ENCODE measurements around the gene GLI3.

Gene GLI3

DNA sequence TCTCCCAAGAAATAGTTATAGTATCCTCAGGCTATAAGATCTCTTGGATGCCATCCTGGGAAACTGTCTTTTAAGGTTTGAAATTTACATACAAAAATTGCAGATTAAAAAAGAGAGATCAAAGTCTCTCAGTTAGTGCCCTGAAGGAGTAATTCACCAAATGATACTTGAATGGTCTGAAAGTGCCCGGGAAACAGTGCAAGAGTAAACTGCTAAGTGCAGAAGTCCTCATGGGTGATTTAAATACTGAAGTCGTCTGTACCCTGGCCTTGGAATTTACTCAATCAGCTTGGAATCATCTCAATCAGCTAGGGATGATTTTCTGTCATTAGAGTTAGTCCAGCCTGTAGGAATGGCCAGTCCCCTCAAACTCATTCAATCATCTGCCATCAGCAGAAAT lies 155.3 kb downstream of the GLI3 start:
- DNase-seq (ENCODE audit: low read depth) = no peak

DNA sequence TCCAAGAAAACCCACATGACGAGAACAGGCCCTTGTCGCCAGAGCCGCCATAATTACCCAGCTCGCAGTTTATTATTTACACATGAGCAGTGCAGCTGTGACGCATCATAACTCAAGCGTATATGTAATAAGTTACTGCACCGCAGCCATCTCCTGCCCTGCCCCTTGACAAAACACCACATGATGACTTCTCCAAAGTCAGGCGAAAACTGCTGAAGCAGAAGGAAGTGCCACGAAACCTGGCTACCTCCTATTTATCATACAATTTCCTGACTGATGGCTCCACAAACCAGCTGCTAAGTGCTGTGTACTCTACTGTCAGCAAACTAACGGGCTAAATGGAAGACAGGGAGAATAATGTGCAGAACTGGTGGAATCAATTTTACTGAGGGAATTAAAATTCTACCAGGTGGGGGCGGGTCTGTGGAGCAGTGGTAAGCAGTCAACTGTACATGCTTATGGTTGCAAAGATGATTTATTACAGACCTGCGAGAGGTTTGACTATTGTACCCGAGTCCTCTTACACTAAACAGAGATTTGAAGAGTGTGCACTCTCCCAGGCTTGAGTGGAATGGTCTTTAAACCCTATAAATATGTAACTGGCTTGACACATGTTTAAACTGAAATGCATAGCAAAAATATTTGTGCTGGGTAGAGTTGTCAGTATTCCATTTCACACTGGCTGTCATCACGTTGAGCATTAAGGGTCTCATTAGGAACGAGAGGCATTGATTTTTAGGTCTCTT lies 156.0 kb downstream of the GLI3 start:
- peak; percentile 48 for DNase-seq (ENCODE audit: low read depth)

DNA sequence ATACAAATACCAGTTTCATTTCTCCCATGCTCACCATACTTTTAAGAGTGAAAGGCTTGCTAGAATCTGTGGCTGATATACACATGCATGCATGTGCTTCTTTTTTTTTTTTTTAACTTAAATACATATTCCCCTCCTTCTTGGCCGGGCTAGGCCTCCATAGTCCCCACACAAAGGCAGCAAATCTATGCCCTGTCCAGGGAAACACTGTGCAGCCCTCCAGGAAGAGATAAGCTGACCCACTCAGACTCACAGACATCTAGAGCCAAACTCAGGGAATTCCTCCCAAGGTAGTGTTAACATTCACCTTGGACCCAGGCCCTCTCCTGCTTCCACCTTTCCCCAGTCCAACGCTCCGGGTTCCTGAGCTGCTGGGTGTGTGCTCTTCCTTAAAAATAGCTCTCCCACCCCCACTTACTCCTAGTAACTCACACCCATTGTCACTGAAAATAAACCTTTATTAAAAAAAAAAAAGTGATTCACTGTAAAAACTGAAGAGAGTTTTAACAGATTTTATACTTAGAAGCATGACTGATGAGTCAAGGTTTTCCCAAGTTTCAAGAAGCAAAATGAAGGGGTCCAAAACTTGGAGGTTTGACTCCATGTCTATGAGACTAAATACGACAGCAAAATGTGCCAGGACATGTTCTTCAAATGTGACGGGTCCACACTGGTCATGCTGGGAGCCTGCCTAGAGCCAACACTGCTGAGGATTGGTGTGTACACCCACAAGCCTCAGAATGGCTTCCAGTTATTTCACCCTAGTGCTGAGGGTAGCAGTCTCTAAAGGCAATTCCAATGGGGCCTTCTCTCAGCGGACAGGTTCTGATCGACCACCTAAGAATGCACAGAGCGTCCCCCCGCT lies 159.5 kb downstream of the GLI3 start:
- no peak for DNase-seq (ENCODE audit: low read depth)

DNA sequence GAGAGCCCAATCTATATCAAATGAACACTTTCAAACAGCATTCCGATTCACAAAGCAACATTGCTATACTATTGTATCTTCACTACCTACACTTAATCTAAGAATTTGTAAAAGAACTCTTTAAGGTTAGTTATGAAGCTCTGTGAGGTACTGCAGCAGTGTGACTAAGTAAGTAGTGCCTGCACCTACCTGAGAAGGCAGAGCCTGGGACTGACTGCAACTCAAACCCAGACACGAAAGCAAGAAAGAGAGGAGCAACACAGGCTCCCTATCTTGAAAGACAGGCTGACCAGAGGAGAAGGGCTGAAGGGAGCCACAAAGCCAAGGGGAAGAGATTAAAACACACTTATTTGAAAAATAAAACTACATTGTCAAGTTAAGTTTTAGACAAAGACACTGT lies 160.1 kb downstream of the GLI3 start:
- no peak for DNase-seq (ENCODE audit: low read depth)

DNA sequence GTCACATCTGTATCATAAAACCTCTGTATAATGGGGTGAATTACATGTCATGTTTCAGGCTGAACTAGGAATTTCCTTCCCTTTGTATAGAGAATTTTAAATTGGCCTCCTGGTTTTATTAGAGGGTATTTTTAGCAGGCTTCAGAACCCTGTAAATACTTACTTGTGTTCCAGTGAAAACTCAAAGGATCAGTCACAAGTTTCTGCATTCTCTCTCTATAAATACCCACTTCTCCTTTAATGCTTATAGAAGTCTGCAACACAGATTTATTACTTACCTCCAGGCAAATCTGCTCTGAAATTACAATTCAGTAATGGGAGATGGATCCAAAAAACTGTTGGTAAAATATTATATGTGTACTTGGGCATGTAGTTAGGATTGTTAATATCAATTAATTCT lies 161.6 kb downstream of the GLI3 start:
- DNase-seq (ENCODE audit: low read depth) = no peak

DNA sequence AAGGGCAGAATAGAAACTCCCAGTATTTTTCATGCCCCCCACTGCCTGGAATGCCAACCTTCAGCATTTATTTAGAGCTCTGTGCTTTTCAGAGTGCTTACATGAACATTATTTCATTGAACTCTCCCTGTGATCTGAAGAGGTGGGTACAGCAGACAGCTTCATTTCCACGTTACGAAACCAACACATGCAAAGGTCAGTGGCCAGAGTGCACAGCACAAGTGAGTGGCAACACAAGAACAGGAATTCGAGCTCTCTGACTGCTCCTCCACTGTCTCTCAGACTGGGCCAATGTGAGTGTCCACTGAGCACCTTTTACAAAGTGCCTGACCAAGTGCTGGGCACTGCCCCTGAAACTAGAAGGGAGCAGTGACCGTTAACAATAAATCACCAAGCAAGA lies 162.9 kb downstream of the GLI3 start:
- peak; percentile 19 for DNase-seq (ENCODE audit: low read depth)

DNA sequence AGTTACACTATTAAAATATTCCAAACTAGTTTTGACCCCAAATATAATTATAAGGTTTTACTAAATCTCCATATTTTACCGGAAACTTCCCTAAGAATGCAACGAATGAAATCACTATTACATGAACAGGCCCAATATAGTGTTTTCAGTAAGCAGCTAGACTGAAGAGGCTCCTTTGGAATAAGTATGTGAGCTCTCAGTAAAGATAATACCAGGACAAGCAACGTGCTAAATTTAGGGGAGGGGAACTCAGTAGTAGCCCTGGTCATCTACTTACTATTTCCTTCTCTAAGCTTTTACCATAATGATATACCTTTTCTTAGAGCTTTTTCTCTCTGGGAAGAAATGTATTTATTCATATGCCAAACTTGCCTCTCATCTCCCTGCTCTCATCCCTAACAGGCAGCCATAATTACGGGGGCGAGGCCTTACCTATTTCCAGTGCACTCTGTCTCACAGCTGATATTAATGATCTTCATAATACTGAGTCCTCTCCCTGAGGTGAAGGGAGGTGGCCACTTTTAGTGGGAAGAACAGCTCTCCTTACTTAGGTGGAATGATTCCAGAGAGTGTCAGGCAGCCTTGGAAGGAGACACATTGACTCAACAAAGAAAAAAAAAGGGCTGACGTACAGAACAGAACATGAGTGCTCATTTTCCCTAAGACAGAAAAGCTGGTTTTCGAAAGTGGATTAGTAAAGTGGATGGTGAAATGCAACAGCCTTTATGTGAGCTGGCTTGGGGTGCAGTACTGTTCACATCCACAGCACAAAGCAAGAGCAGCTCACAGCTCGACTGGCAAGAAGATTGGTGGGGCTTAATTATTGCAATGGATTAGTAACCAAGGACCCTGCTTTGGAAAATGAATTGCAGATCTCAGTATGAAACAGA lies 165.4 kb downstream of the GLI3 start:
- DNase-seq (ENCODE audit: low read depth) = peak; percentile 71

DNA sequence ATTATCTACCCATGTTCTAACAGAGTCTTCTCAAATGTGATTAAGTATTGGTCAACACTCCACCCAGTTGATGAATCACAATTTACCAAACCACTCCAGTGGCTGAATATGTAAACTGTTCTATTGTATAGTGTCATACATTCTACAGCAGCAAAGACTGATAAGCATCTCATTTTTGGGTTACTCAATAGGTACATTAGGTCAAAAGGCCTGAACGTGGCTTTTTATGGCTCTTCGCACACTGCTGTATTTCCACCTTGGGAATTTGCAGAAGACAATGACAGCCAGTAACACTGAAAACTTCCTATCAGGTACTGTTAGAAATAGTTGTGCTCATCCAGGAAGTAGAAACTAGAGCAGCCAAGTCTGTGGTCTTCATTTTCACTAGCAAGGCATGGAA lies 166.9 kb downstream of the GLI3 start:
- DNase-seq (ENCODE audit: low read depth) = peak; percentile 20

DNA sequence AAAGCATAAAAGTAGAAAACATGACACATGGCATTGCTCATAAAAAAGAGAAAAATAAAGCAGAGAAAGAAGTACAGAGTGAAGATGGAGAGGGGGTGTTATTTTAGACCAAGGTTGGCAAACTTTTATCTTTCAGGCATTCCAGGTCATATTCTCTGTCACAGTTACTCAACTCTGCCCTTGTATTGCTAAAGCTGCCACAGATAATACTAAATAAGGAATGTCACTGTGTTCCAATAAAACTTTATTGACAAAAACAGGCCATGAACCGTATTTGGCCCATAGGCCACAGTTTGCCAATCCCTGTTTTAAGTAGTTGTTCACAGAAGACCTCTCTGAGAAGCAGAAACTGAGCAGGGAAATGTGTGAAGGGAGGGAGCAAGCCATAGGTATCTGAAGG lies 167.4 kb downstream of the GLI3 start:
- DNase-seq (ENCODE audit: low read depth) = no peak

DNA sequence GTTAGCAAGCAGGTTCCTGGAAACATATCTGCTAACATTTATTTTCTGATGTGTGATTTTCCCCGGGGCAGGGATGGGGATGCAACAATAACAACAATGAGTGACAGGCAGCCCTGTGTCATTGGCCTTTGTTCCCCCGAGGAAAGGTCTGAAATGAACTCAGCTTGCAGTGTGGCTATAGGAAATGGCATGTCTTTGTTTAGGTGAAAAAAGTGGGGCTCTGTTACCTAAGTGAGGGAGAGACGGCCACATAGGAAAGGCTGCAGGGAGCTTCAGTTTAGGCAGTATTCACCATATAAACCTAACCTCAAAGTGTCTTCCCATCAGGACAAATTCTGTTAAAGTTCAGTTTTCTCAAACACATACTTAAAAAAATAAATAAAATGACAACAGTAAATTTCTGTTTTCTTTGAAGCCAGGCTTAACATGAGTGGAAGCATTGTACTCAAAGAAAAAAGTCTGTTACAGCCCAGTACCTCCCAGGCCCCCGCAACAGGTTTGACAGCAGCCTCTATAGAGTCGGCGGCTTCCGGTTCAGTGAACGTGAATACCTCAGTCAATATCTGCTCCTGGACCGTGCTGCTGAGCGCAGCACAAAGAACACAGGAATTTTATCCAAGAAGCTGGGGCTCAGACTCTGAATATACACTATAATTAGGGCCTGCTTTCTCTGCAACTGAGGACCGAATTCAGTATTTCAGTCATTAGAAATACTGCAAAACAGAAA lies 168.3 kb downstream of the GLI3 start:
- DNase-seq (ENCODE audit: low read depth) = no peak

DNA sequence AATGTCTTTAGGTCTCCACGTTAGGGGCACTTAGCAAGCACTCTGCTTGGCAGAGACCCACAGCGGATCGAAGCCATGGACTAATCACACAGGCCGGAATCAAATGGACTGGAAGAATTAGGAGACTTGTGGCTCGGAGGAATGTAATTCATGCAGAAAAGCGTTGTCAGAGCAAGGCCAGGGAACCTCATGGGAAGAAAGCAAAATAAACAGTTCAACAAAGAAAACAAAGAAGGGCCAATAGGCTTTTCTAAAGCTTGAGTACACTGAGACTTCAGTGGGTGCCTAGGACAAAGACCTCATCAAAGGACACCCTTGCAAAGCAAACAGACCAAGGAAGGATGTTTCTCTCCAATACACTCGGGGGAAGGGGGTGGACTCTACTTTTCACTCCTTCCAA lies 171.1 kb downstream of the GLI3 start:
- DNase-seq (ENCODE audit: low read depth) = peak; percentile 63

DNA sequence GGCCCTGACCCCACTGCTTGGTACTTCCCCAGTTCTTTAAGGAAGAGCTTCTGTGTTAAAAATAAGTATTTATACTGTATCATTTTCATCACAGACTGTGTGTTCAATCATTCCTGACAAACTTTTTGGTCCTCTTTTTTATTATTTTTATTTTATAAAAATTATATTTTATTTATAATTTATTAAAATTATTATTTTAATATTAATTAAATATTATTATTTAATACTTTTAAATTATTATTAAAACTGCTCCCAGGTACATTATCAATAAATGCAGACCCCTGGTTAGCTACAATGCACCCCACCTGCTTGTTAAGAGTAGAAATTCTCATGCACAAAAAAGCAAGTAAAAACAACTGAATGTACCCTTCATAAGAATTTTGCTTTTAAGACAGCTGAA lies 172.0 kb downstream of the GLI3 start:
- DNase-seq (ENCODE audit: low read depth) = no peak

DNA sequence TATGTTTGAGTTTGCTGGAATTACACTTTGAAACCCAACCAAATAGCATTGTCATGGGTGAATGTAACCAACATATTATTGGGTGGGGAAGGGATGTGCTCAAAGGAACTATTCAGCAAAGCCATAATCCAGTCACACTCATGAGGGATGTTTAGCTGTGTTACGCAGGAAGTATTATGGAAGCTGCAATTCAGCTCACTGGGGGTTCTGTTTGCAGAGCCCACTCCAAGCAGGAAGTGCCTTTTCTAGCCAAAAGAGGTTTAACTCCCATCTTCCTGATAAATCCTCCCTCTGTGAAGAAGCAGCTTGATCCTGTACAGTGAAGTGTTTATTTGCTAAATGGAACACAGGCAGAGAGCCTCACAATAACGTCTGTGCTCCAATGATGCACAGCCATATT lies 172.5 kb downstream of the GLI3 start:
- DNase-seq (ENCODE audit: low read depth) = no peak

DNA sequence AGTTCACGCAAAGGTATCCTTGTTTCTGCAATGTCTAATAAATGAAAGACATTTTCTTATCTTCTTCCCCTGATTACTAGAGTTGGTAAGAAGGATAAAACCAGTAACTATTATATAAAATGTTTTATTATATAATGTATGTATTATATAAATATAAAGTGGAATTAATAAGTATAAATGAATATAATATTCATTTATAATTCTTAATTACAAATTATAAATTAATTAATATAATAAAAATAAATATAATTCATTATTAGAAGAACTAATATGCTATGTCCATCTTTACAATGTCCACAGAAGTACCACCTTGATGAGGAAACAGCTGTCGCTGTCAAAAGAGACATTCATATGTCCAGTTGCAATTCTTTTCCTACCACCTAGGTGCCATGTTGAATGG lies 177.7 kb downstream of the GLI3 start:
- no peak for DNase-seq (ENCODE audit: low read depth)

DNA sequence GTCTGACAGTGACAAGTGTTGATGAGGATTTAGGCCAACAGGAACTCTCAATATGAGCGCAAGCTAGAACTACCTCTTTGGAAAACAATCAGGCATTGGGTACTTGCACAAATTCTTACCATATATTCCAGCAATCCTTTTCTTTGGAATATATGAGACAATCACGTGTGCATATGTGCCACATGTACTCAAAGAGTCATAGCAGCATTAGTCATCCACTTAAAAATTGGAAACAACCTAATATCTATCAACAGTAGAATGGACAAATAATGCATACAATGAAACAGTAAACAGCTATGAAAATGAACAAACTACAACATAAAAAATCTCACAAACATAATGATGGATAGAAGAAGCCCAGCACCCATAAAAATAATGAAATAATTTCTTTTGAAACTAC lies 179.7 kb downstream of the GLI3 start:
- no peak for DNase-seq (ENCODE audit: low read depth)

DNA sequence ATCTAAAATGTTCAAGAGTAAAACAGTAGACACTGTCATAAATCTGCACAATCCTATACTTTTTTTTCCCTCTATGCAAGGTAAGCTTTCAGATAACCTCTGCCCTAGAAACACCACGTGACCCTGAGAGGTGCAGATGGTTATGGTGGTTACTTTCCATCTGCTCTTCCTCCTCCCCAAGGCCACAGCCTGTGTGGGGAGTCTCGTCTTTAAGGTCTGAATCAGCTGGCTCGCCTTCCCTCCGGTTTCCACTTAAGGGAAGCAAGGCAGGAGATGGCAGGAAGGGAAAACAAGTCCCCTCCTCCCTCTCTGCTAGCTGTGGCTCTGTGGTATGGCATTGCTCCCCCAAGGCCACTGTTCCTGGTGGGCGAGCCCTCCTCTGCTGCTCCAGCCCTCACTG lies 181.8 kb downstream of the GLI3 start:
- DNase-seq (ENCODE audit: low read depth) = no peak

DNA sequence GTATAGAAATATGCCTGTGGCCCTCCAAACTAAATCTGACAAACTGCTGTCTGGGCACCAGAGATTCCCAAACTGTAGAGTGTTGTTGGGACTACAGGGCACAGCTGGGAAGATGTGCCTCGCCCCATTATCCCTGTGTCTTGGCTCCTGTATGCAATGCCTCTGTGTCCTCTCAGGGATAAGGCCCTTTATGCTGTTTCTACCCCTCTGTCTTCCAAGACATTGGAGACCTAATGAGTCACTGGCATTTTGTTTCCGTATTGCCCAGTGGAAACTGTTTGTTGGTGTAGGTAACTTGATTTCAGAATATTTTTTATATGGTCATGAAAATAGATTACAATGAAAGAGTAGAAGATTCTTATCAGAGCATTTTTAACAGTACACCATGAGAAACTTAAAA lies 183.2 kb downstream of the GLI3 start:
- peak; percentile 30 for DNase-seq (ENCODE audit: low read depth)

DNA sequence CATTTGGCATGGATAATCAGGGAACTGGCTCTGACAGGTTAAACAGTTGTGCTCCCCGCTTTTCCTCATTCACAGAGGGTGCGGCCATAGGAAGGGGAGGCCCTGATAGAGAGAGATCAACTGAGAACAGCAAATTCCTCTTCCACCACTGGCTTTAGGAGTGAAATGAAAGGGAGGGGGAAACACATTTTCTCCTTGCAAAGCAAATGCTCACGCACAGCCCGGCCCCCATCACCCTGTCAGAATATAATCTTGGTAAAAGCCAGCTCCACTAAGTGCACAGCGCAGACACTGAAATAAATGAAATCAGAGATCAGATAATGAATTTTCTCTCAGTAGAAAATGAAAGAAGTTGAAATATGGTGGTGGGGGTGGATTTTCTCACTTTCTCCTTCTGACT lies 187.2 kb downstream of the GLI3 start:
- no peak for DNase-seq (ENCODE audit: low read depth)

DNA sequence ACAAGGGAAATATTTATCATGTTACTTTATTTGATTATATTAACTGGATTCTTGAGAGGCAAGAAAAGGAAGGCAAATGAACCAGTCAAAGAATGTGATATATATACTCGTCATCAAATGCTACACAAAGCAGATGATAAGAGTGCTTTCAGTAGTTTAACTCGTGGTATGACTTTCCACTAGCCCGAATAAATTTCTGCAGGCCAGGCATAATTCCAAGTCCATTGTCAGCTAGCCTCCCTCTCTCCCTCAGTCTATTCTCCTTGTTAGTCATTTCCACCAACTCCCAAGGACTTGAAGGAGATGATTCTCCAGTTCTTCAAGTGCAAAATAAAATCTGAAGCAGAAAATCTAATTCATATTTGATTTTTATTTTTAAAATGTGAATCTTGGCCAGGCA lies 190.5 kb downstream of the GLI3 start:
- no peak for DNase-seq (ENCODE audit: low read depth)

DNA sequence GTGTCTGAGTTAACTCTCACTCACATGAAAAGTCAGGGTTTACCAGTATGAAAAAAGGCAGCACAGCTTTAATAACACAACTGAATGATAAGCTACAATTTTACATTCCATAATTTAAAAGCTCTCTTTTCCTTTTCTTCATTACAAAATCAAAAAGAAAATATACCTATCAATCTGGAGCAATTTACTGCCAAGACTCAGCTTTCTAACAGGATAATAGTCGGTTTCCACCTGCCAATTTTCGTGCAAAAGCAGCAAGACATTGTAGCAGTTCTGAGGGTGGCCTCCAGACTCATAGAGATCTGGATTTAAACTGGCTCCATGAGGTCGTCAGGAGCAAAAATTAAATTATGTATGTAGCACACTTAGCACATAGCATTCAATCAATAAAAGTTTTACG lies 191.0 kb downstream of the GLI3 start:
- DNase-seq (ENCODE audit: low read depth) = no peak

DNA sequence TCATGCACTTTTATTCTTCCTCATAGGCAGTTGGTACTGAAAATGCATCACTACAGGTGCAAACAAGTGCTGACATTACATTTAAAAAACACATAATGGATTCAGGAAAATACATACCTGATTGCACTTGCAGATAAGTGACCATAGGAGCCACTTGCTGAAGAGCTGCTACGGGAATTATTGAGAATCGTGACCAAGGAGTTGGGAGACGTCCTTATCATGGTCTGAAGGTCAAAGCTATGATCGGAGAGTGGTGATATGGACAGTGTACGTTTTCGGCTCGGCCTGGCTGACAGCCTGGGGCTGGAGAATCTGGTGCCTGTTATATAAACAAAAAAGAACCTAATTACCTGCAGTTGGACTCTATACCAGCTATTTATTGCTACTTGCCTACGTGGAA lies 197.1 kb downstream of the GLI3 start:
- DNase-seq (ENCODE audit: low read depth) = no peak

DNA sequence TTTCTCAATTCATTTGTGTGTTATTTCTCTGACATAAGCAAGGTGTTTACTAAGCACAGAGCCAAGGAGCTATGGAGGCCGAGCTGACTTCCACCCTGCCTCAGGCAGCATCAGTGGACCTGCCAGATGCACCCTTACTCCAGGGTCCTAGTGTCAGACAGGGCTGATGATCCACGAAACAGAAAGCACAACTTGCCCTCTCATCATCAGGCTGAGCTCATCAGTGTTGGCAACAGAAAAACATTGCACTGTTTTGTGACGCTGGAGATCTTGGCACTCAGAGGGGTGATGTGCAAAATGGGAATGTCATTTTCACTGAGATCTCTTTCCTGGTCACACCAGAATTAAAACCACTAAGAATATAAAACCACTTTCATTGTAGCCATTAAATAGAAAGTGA lies 201.8 kb downstream of the GLI3 start:
- peak; percentile 57 for DNase-seq (ENCODE audit: low read depth)
